Upper lobe of right lung (tissue), 1 donor: Measurements from ENCODE around the gene MGLL. TPM values are rescaled to one million over a fixed set of nuclear protein-coding genes. Genes with fewer than 3 reads are reported as not detected.

ENCODE experiments used
- ATAC-seq: fragments of 200-7000 bp; cut with Tn5 transposase; one replicate; pipeline ENCODE4 v1.9.1; 2020; ENCODE audit warnings: mild to moderate bottlenecking, moderate library complexity
- DNase-seq: peaks from one replicate; pipeline ENCODE4 v3.0.0-alpha.2; 2020
- H3K27ac ChIP-seq: fragments of 200-600 bp; one replicate; pipeline ENCODE4 v1.8.0; 2022
- H3K27me3 ChIP-seq: fragments of 200-600 bp; one replicate; pipeline ENCODE4 v1.8.0; 2022; ENCODE audit warnings: mild to moderate bottlenecking
- H3K36me3 ChIP-seq: fragments of 200-600 bp; one replicate; pipeline ENCODE4 v1.8.0; 2022
- H3K4me1 ChIP-seq: fragments of 200-600 bp; one replicate; pipeline ENCODE4 v1.8.0; 2022
- H3K4me3 ChIP-seq: fragments of 200-600 bp; one replicate; pipeline ENCODE4 v1.8.0; 2022; ENCODE audit warnings: mild to moderate bottlenecking
- H3K9me3 ChIP-seq: fragments of 200-600 bp; one replicate; pipeline ENCODE4 v1.8.0; 2022
- intact Hi-C: fragments of 100-400 bp; cut with DNase I; formaldehyde crosslinking; loops from one replicate; pipeline ENCODE4 v1.11.0; 2022
- total RNA-seq: library from RNA; stranded (reverse); fragmentation: NEBNext Ultra II Directional; extraction: Animal tissue kit (Norgen Biotek cat#: 25700); gene quantifications from one replicate; pipeline ENCODE4 v1.2.1, GENCODE V29; 2021
- TF ChIP-seq, protein P1 (sequence below): fragments of 200-600 bp; IDR thresholded peaks from one replicate; pipeline ENCODE4 v1.8.0; 2022; ENCODE audit warnings: antibody characterized with exemption
- donor health status: DM: no; HTN: yes; CAD: no; lungs with severe emphysema.

MGLL gene
- total RNA-seq, 1 donor from 2014 or later = 194 TPM

DNA sequence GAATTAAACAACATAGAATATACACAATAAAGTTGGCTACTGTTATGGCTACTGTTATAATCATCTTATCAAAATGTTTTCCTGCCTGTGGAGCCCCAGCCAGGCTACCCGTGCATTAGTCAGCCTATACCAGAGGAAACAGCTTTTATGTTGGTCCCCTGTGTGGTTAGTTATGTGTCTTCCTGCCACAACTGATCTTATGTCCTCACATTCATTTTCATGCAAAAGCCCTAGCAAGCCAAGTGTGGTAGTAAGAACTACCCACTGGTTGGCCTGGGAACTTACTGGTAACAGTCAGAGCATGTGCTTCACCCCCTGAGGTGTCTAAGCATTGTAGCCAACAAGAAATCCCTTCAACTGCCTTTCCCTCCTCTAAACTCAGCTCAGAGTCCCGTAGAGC lies 21.8 kb downstream of the MGLL start:
- no peaks in the 10 kb centered on the region for H3K9me3 ChIP-seq
- no peak overlapping the region for H3K27ac ChIP-seq
- no peak for DNase-seq
- peaks cover 11% of the 10 kb centered on the region for H3K36me3 ChIP-seq
- no peaks in the 10 kb centered on the region for H3K27me3 ChIP-seq
- no peak for ATAC-seq
- intact Hi-C loops = no loop called here
- TF ChIP-seq, protein P1, sequence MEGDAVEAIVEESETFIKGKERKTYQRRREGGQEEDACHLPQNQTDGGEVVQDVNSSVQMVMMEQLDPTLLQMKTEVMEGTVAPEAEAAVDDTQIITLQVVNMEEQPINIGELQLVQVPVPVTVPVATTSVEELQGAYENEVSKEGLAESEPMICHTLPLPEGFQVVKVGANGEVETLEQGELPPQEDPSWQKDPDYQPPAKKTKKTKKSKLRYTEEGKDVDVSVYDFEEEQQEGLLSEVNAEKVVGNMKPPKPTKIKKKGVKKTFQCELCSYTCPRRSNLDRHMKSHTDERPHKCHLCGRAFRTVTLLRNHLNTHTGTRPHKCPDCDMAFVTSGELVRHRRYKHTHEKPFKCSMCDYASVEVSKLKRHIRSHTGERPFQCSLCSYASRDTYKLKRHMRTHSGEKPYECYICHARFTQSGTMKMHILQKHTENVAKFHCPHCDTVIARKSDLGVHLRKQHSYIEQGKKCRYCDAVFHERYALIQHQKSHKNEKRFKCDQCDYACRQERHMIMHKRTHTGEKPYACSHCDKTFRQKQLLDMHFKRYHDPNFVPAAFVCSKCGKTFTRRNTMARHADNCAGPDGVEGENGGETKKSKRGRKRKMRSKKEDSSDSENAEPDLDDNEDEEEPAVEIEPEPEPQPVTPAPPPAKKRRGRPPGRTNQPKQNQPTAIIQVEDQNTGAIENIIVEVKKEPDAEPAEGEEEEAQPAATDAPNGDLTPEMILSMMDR = no peak
- H3K4me1 ChIP-seq = peaks cover 5% of the 10 kb centered on the region
- H3K4me3 ChIP-seq = no peak overlapping the region

DNA sequence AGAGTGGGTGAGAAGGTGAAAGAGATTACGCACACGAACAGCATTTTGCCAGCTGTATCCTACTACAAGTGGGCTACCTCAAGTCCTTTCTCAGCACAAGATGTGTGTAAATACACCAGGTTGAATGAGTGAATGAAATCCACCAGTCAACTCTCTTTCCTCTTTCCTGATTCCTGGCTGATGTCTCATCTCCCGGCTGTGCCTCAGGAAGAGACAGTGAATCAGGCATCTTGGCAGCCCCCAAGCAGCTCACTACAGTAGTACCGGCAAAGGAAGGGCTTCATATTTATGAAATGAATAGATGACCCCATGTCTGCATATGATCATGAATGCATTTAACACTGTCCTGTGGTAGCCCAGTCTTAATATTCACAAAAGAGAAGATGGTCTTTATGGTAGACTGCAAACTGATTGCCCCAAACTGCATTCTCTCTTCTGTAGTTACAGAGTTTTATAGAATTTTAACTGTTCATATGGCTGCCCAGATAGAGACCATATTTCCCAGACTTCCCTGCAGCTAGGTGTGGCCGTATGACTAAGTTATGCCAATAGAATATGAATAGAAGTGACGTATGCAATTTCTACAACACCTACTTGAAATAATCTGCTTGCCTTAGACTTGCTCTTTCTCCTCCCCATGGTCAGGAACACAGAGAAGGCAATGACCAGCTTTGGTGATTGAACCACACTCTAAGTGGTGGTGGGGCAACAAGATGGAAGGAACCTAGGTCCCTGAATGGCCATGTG lies 22.7 kb downstream of the MGLL start:
- ATAC-seq (no peak), DNase-seq (no peak)
- Histone ChIP-seq H3K9me3 (no peaks in the 10 kb centered on the region), H3K4me1 (peaks cover 5% of the 10 kb centered on the region), H3K27ac (no peak overlapping the region), H3K36me3 (peaks cover 11% of the 10 kb centered on the region), H3K27me3 (no peaks in the 10 kb centered on the region), H3K4me3 (no peak overlapping the region)
- intact Hi-C loops = no loop called here
- TF ChIP-seq, protein P1 = no peak

GRCh38 chr3:127798716-127799115 lies 23.6 kb downstream of the MGLL start:
- Histone ChIP-seq H3K4me1 (peaks cover 5% of the 10 kb centered on the region), H3K36me3 (peaks cover 11% of the 10 kb centered on the region), H3K27me3 (no peaks in the 10 kb centered on the region), H3K27ac (no peak overlapping the region), H3K4me3 (no peak overlapping the region), H3K9me3 (no peaks in the 10 kb centered on the region)
- DNase-seq (peak; percentile 55), ATAC-seq (no peak)
- TF ChIP-seq, protein P1 = no peak
- intact Hi-C loops = no loop called here

DNA sequence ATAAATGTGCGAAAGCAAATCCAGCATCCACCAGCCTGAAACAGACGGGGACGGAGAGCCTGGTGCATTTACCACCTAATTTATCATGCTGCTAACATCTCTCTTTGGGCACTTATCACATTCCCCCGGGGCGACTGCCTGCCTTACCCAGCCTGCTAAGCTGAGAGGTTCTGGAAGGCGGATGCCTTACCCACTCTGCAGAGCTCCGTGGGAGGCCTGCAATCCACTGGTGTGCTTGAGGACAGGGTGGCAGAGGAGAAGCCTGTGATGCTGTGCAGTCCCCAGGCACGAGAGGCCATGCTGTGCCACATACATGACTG lies 25.5 kb downstream of the MGLL start:
- no peak overlapping the region for H3K4me3 ChIP-seq
- TF ChIP-seq, protein P1 = no peak
- ATAC-seq = no peak
- intact Hi-C loops = no loop called here
- no peak overlapping the region for H3K27ac ChIP-seq
- no peaks in the 10 kb centered on the region for H3K9me3 ChIP-seq
- peaks cover 12% of the 10 kb centered on the region for H3K4me1 ChIP-seq
- DNase-seq = peak; percentile 46
- peaks cover 11% of the 10 kb centered on the region for H3K36me3 ChIP-seq
- no peaks in the 10 kb centered on the region for H3K27me3 ChIP-seq

DNA sequence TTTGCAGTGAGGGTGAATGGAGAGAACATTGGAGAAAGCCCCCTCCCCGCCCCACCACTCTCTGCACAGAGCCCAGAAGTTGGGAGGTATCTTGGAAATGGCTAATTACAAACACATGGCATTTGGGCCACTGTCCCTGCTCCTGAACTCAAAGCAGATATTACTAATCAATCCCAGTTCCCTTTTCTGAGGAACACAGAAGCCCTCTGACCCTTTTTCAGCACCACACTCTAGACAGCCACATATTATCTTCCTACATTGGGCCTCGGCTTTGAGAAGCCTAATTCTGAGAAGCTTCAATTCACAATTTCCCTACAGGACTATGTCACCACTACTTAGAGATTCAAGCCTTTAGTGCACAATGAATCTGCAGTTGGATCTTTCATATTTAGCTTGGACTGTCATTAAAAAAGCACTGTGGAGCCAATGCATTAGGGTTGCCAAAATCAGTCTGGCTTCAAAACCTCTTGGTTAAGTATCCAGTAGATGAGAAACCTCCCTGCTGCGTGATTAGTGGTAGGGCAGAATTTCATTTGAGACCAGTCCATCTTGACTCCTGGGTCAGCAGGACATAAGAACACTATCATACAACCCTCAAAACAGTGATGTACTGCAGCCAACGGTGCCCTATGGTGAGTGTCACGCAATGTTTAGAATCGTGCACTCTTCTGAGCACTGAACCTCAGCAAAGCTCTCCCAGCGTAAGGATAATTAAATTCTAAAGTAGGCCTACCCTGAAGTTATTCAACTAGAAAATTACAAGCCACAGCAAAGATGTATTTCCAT lies 26.1 kb downstream of the MGLL start:
- ATAC-seq (peak; percentile 42), DNase-seq (no peak)
- intact Hi-C loops = no loop called here

More for the DNA sequence above, 26.1 kb downstream of the MGLL start:
- no peak overlapping the region for H3K4me3 ChIP-seq
- no peaks in the 10 kb centered on the region for H3K27me3 ChIP-seq
- H3K27ac ChIP-seq = no peak overlapping the region
- H3K36me3 ChIP-seq = peaks cover 11% of the 10 kb centered on the region
- H3K9me3 ChIP-seq = no peaks in the 10 kb centered on the region
- H3K4me1 ChIP-seq = peaks cover 14% of the 10 kb centered on the region
- TF ChIP-seq, protein P1 = no peak
